ENCODE data around the gene JAKMIP2.
"Not testable (repeated sequence)": the region's sequence is repeated elsewhere in the genome, so short reads cannot be mapped to it uniquely, and the experiment has no call there.

JAKMIP2 gene

DNA sequence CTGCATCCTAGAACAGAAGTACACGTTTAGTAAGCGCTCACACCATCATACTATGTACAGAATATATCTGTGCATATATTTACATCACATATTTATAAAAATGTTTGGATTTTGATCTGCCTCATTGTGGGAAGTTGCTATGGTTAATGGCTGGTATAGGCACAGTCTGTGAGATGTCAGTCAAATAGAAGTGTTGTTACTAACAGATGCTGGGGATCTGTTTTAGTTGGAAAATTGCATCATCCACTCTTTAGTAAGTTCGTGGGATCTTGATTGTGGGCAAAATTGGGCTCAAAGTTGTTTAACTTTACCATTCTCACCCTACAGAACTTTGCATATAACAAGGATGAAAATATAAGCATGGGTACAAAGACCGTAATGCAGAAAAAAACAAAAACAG, 196.3 kb downstream of the JAKMIP2 start:
- DNase-seq = no peak

DNA sequence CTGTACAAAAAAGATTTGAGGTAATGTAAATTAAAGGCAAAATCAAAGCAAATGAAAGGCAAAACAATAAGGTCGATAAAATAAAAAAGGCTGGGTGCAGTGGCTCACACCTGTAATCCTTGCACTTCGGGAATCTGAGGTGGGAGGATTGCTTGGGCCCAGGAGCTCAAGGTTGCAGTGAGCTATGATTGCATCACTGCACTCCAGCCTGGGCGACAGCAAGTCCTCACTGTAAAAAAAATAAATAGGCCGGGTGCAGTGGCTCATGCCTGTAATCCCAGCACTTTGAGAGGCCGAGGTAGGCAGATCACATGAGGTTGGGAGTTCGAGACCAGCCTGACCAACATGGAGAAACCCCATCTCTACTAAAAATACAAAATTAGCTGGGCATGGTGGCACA, 200.3 kb downstream of the JAKMIP2 start:
- not testable (repeated sequence) for DNase-seq

- DNase-seq = not testable (repeated sequence)
These were observed 202.1 kb downstream of the JAKMIP2 start for GRCh38 chr5:147580418-147580817.

DNA sequence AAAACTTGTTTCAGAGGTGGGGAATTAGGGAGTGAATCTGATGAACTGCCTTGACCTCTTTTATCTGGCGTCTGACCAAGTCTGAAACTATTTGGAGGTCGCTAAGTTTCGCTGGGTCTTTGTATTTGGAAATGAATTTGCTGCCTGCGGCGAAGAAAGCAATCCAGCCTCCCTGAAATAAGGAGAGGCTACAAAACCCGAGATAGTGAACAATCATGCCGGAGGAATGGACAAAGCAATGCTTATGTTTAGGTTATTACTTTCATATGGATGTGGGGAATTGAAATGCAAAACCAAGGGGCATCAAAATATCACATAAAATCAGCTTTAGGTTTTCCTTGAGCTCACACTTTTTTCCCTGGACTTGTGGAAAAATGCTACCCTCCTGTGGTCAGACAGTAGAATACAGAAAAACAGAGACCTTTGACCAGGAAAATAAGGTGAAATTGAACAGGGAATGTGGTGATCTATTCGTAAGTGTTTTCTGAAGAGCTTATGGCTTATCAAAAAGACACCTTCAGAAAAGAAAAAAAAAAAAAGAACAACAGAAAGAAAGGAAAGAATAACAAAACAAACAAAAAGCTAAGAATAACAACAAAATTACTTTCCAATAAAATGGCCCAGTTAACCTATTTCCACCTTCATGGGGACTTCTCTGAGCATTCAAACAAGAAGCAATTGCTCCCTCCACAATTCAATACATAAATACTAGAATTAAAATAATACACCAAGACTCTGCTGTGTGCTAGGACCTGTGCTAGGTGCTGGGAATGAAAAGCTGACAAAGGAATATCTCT, 204.1 kb downstream of the JAKMIP2 start:
- DNase-seq = no peak

DNA sequence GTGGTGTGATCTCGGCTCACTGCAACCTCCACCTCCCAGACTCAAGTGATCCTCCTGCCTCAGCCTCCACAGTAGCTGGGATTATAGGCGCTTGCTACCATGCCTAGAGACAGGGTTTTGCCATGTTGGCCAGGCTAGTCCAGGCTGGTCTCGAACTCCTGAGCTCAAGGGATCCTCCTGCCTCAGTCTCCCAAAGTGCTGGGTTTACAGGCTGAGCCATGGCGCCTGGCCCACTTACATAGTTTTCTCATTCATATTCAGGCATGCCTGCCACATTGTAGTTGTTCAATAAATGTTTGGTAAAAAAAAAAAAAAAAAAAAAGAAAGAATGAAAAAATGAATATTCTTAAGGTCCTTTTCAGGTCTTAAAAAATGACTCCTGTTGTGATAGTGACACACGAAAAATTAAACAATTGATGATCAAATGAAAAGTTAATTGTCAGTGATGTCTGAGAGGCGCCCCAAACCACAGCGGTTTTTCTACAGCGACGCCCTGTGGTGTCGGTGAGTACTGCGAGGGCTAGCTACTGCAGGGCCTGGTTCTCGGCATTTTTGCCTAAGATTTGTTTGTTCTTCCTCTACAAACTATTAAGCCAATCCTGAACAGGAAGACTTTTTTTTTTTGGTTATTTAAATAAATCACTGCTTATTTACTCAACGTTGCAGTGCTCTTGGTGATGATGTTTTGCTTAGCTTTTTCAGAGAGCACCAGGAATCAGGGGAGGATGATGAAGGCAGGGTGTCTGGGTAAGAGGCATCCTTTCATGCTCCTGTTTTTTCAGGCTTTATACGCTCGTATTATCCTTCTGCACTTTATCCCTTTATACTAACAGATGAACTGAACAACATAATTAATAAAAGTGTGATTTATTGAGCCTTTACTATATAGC, 205.6 kb downstream of the JAKMIP2 start:
- DNase-seq = peak; percentile 1

GRCh38 chr5:147575598-147575997, 206.9 kb downstream of the JAKMIP2 start:
- no peak for DNase-seq

GRCh38 chr5:147573211-147573610, 209.3 kb downstream of the JAKMIP2 start:
- no peak for DNase-seq

GRCh38 chr5:147568710-147569406, 213.7 kb downstream of the JAKMIP2 start:
- no peak for DNase-seq

- no peak for DNase-seq
These were observed 214.5 kb downstream of the JAKMIP2 start for GRCh38 chr5:147567917-147568598.

- no peak for DNase-seq
These were observed 217.0 kb downstream of the JAKMIP2 start for GRCh38 chr5:147565524-147565923.

- no peak for DNase-seq
These were observed 218.4 kb downstream of the JAKMIP2 start for GRCh38 chr5:147564124-147564486.

DNA sequence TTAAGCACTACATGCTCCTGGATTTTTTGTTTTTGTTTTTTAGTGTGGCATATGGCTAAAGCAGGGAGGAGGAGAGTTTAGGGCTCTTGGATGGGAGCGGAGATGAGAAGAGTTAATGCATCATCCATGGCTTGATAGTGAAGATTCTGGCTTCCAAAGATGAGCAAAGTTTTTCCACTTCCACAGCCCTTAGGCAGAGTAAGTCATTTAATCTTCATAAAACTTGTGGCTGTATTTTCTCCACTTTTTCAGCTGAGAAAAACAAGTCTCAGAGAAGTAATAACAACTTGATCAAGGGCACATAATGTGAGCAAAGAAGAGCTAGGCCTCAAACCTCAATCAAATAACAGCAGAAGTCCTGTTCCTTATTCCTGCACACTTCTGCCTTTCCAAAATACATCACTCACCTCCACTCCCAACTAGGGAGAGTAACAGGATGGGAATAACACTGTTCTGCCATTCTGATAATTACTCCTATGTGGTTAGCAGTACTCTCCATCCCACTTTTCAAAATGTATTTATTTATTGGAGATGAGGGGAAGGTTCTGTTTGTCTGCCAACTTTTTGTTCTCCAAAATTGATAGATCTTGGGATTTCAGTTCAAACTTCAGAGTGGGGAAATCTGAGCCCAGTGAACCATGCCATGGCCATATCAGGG, 218.9 kb downstream of the JAKMIP2 start:
- DNase-seq = no peak

- no peak for DNase-seq
These were observed 221.1 kb downstream of the JAKMIP2 start for GRCh38 chr5:147561435-147561834.

DNA sequence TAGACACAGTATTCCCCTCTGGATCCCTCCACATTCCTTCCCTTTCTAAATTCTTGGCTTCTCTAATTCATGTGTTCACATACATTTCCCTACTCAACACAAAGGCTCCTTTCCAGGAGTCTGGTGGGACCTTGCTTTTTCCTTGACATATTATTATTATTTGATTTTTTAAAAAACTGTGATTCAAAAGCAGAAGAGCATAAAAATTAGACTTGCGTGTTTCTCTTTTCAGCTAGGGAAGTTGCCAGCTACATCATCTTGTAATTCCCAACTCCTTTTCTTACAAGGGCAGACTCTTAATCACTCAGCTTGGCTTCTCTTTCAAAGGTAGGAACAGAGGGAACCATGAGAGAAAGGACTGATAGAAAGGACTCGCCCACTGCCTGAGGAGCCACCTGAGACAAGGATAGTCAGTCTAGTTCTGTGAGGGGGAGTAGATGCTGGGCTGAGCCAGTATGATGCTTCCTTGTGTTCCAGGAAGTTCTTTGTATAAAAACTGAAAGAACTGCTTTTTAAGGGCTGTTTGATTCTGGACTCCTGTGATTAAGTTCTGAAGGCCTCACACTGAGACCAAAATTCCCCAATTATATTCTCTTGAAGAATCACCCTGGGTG, 221.7 kb downstream of the JAKMIP2 start:
- DNase-seq = no peak

- no peak for DNase-seq
These were observed 222.8 kb downstream of the JAKMIP2 start for GRCh38 chr5:147559749-147560148.

DNA sequence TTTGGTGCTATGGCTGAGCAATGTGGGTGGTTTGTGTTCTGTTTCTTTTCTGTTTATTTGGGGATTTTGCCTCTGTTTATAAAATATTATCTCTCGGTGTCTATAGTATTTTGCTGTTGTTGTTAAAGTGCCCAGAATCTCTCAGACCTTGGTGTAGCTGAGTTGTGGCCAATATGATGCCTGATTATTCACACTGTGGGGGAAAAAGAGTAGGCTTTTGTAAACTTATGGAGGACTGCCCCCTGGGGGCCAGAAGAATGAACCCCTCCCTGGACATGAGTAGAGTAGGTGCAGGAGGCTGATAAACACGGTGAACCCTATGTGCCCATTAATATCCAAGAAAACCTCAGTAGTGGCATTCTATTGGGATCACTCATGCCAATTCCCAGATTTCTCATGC, 223.7 kb downstream of the JAKMIP2 start:
- DNase-seq = no peak

- DNase-seq = no peak
These were observed 224.4 kb downstream of the JAKMIP2 start for GRCh38 chr5:147557876-147558745.

GRCh38 chr5:147555176-147555575, 227.4 kb downstream of the JAKMIP2 start:
- no peak for DNase-seq

- no peak for DNase-seq
These were observed 228.2 kb downstream of the JAKMIP2 start for GRCh38 chr5:147554261-147554817.

GRCh38 chr5:147553817-147554216, 228.7 kb downstream of the JAKMIP2 start:
- DNase-seq = not testable (repeated sequence)

All from CD4-positive, alpha-beta T cell treated with Interleukin-10 for 1 hour (primary cell).